HG02678 (cell line): ENCODE measurements around the gene CALR3.

ENCODE experiments used
- ATAC-seq: cut with Tn5 transposase; IDR thresholded peaks from one replicate; pipeline ENCODE4 v1.9.1; 2021; ENCODE audit warnings: mild to moderate bottlenecking, moderate library complexity; ENCODE audit not compliant: unreplicated experiment

The CALR3 gene

DNA sequence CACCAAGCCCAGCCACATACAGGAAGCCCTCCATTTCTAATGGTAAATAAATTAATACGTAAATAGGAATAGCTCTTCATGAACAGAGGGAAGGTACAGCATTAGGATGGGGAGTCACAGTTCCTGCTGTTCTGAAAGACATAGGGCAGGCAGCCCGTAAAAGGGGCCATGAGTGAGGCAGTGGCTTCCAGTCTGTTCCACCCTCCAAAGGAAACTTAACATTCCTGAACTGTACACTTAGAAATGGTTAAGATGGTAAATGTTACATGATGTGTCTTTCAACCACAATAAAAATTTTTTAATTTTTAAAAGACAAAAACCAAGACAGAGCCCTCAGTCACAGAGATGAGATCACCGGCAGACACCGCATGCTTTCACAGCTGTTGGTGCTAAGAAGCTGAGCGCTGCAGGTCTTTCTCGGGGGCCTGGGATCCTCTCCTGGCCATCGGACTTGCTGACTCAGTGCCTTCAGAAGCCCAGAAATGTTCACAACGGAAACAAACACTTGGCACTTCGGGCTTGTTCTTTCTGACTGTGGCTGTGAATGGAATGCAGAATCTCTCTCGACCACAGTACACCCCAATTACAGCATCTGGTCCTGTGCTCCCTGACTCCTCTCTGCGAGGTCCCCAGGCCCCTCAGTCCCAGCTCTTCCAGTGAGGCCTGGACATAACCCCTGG, 60.6 kb downstream of the CALR3 start:
- no peak for ATAC-seq

DNA sequence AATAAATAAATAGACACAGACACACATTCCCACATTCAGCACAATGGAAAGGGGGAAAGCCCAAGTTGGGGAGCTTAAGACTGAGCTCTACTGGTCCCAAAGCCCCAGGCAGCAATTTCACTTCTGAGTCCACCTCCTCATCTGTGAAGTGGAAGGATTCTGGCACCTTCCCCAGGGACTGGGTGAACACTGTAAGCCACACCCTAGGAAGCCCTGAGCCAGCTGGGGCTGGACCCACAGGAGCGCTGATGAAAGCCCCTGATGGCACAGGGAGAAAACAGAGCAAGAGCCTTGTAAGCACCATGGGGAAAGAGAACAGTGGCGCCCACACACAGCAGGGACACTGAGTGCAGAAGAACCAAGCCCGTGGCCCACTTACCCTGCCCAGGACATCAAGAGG, 62.0 kb downstream of the CALR3 start:
- ATAC-seq = no peak

DNA sequence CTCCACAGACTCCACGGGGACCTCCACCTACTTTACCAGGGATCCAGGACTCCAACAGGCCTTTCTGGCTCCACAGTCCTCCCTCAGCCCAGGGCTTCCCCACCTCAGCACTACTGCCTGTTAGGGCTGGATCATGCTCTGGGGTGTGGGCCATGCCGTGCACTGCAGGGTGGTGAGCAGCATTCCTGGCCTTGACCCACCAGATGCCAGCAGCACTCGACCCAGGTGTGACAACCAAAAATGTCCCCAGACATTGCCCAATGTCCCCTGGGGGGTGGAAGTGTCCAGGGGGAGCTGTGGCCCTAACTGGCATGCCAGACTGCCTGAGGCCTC, 66.2 kb downstream of the CALR3 start:
- no peak for ATAC-seq

DNA sequence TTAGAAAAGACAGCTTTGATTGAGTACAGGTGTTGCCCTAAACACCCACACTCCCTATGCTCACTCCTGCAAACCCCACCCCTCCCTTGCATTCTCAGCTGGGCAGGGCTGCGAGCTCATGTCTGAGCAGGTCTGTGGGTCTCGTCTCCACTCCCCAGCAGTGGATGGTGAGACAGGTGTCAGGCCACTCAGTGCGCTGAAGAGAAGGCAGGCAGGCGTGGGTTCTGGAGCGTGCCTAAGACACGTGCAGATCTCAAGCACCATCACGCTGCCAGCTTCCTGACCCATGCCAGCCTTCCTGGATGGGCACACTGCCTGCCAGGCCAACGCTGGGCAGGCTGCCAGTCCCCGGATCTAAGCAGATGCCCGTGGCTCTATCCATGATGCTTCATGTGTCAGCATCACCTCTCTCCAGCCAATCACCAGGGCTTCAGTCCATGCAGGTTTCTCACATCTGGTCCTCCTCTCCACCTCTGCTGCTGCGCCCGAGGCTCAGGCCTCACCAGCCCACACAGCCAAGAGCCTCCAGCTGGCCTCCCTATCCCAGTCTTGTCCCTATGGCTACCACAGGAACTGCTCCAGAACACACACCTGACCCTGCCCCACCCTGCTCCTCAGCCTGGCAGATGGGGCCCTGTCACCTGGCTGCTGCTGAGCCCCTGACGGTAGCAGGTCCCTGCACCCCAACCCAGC, 66.8 kb downstream of the CALR3 start:
- ATAC-seq = no peak
